ENCODE results near the gene MAP1LC3B. TPM values are rescaled to one million over a fixed set of nuclear protein-coding genes. Genes with fewer than 3 reads are reported as not detected.
A peak's percentile ranks its signal among the peaks of the same experiment; 100 is the strongest.

The MAP1LC3B gene
- total and polyA plus RNA-seq, 5 donors from 2014 or later = 83.2 to 158 (median 134) TPM

GRCh38 chr16:87431926-87432325, 39.8 kb downstream of the MAP1LC3B start:
- H3K27ac ChIP-seq (ENCODE audit: insufficient read depth, low read length, poor library complexity, severe bottlenecking) = no peak overlapping the region
- Mint-ChIP-seq H3K9me3 (peaks cover 0 to 2% (median 0%) of the 10 kb centered on the region in 7 donors), H3K4me3 (no peak overlapping the region), H3K4me1 (peaks cover 6 to 21% (median 9%) of the 10 kb centered on the region in 4 donors), H3K27ac (no peak overlapping the region), H3K27me3 (no peaks in the 10 kb centered on the region), H3K36me3 (peaks cover 4% of the 10 kb centered on the region)
- peaks cover 23% of the 10 kb centered on the region for H3K36me3 ChIP-seq (ENCODE audit: control insufficient read depth, insufficient read depth, low read length)
- no peaks in the 10 kb centered on the region for H3K9me3 ChIP-seq (ENCODE audit: control insufficient read depth in 2 of 2, low read length in 2 of 2)
- ATAC-seq (ENCODE audit: low read depth in 2 of 2) (no peak), DNase-seq (no peak)
- no peak overlapping the region for H3K4me3 ChIP-seq (ENCODE audit: low read depth, low read length)
- no peaks in the 10 kb centered on the region for H3K27me3 ChIP-seq (ENCODE audit: control insufficient read depth, insufficient read depth, low read length)
- H3K4me1 ChIP-seq (ENCODE audit: control insufficient read depth, insufficient read depth, low read length, poor library complexity, severe bottlenecking) = peaks cover 13% of the 10 kb centered on the region

DNA sequence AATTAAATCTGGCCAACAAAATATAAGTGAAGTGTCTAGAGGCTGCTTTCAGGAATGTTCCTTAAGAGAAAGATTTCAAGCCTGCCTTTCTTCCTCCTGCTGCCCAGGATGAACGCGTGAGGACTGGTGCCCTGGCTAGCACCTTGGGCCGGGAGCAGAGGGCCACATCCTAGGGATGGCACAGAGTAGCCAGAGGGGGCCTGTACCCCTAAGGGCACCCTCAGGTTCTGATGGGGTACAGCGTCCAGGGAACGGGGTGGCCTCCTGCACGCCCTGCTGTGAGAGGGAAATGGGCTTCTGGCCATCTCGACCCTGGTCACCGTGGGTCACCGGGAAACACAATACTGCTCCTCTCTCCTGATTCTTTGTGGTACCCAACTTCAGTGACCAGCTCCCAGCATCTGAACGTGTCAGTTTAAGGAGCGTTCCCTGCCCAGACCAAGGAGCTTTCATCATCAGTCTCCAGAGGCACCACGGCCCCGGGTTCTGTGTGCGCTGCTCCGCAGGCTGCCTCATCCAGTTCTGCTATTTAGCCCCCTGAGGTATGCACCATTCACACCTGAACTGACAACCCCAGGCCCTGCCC, 40.3 kb downstream of the MAP1LC3B start:
- H3K4me3 Mint-ChIP-seq = no peak overlapping the region
- DNase-seq (no peak), ATAC-seq (ENCODE audit: low read depth in 2 of 2) (no peak)
- H3K4me3 ChIP-seq (ENCODE audit: low read depth, low read length) = no peak overlapping the region
- H3K4me1 ChIP-seq (ENCODE audit: control insufficient read depth, insufficient read depth, low read length, poor library complexity, severe bottlenecking) = peaks cover 13% of the 10 kb centered on the region
- no peak overlapping the region for H3K27ac Mint-ChIP-seq
- peaks cover 23% of the 10 kb centered on the region for H3K36me3 ChIP-seq (ENCODE audit: control insufficient read depth, insufficient read depth, low read length)
- peaks cover 0 to 2% (median 0%) of the 10 kb centered on the region in 7 donors for H3K9me3 Mint-ChIP-seq
- H3K27me3 Mint-ChIP-seq = no peaks in the 10 kb centered on the region
- no peaks in the 10 kb centered on the region for H3K27me3 ChIP-seq (ENCODE audit: control insufficient read depth, insufficient read depth, low read length)
- no peaks in the 10 kb centered on the region for H3K9me3 ChIP-seq (ENCODE audit: control insufficient read depth in 2 of 2, low read length in 2 of 2)
- H3K36me3 Mint-ChIP-seq = peaks cover 4% of the 10 kb centered on the region
- H3K27ac ChIP-seq (ENCODE audit: insufficient read depth, low read length, poor library complexity, severe bottlenecking) = no peak overlapping the region
- peaks cover 6 to 24% (median 10%) of the 10 kb centered on the region in 4 donors for H3K4me1 Mint-ChIP-seq

- DNase-seq = no peak
- no peak overlapping the region for H3K4me3 Mint-ChIP-seq
- no peak for ATAC-seq (ENCODE audit: low read depth in 2 of 2)
- no peaks in the 10 kb centered on the region for H3K27me3 ChIP-seq (ENCODE audit: control insufficient read depth, insufficient read depth, low read length)
- H3K27ac Mint-ChIP-seq = no peak overlapping the region
- H3K9me3 ChIP-seq (ENCODE audit: control insufficient read depth in 2 of 2, low read length in 2 of 2) = no peaks in the 10 kb centered on the region
- no peaks in the 10 kb centered on the region for H3K27me3 Mint-ChIP-seq
- H3K27ac ChIP-seq (ENCODE audit: insufficient read depth, low read length, poor library complexity, severe bottlenecking) = no peak overlapping the region
- H3K4me1 ChIP-seq (ENCODE audit: control insufficient read depth, insufficient read depth, low read length, poor library complexity, severe bottlenecking) = peaks cover 13% of the 10 kb centered on the region
- H3K36me3 Mint-ChIP-seq = peaks cover 4% of the 10 kb centered on the region
- H3K4me3 ChIP-seq (ENCODE audit: low read depth, low read length) = no peak overlapping the region
- peaks cover 10 to 37% (median 15%) of the 10 kb centered on the region in 4 donors for H3K4me1 Mint-ChIP-seq
- peaks cover 18% of the 10 kb centered on the region for H3K36me3 ChIP-seq (ENCODE audit: control insufficient read depth, insufficient read depth, low read length)
- H3K9me3 Mint-ChIP-seq = peaks cover 0 to 2% (median 0%) of the 10 kb centered on the region in 7 donors
Measured at GRCh38 chr16:87434146-87434667, 42.1 kb downstream of the MAP1LC3B start.

GRCh38 chr16:87435372-87436224, 43.5 kb downstream of the MAP1LC3B start:
- H3K4me3 ChIP-seq (ENCODE audit: low read depth, low read length) = no peak overlapping the region
- H3K4me1 ChIP-seq (ENCODE audit: control insufficient read depth, insufficient read depth, low read length, poor library complexity, severe bottlenecking) = peaks cover 17% of the 10 kb centered on the region
- Mint-ChIP-seq H3K4me3 (peak overlapping the region in 1 of 4 donors; percentile 24), H3K36me3 (peaks cover 4% of the 10 kb centered on the region), H3K4me1 (peaks cover 10 to 44% (median 18%) of the 10 kb centered on the region in 4 donors), H3K27me3 (no peaks in the 10 kb centered on the region), H3K27ac (peak overlapping the region in 1 of 3 donors; percentile 15), H3K9me3 (peaks cover 0 to 2% (median 0%) of the 10 kb centered on the region in 7 donors)
- DNase-seq = peak in 1 of 3 donors; percentile 13
- H3K27me3 ChIP-seq (ENCODE audit: control insufficient read depth, insufficient read depth, low read length) = no peaks in the 10 kb centered on the region
- H3K27ac ChIP-seq (ENCODE audit: insufficient read depth, low read length, poor library complexity, severe bottlenecking) = no peak overlapping the region
- peak in 1 of 2 donors; percentile 42 for ATAC-seq (ENCODE audit: low read depth in 2 of 2)
- H3K9me3 ChIP-seq (ENCODE audit: control insufficient read depth in 2 of 2, low read length in 2 of 2) = no peaks in the 10 kb centered on the region
- peaks cover 18% of the 10 kb centered on the region for H3K36me3 ChIP-seq (ENCODE audit: control insufficient read depth, insufficient read depth, low read length)

- Histone ChIP-seq H3K27ac (ENCODE audit: insufficient read depth, low read length, poor library complexity, severe bottlenecking) (no peak overlapping the region), H3K4me1 (ENCODE audit: control insufficient read depth, insufficient read depth, low read length, poor library complexity, severe bottlenecking) (peaks cover 17% of the 10 kb centered on the region), H3K9me3 (ENCODE audit: control insufficient read depth in 2 of 2, low read length in 2 of 2) (no peaks in the 10 kb centered on the region), H3K36me3 (ENCODE audit: control insufficient read depth, insufficient read depth, low read length) (peaks cover 17% of the 10 kb centered on the region), H3K27me3 (ENCODE audit: control insufficient read depth, insufficient read depth, low read length) (no peaks in the 10 kb centered on the region), H3K4me3 (ENCODE audit: low read depth, low read length) (no peak overlapping the region)
- peak in 1 of 2 donors; percentile 20 for ATAC-seq (ENCODE audit: low read depth in 2 of 2)
- H3K4me1 Mint-ChIP-seq = peaks cover 10 to 51% (median 19%) of the 10 kb centered on the region in 4 donors
- peaks cover 7% of the 10 kb centered on the region for H3K36me3 Mint-ChIP-seq
- H3K27ac Mint-ChIP-seq = peak overlapping the region; percentile 48 to 94 (median 77)
- H3K9me3 Mint-ChIP-seq = peaks cover 0 to 2% (median 0%) of the 10 kb centered on the region in 7 donors
- no peaks in the 10 kb centered on the region for H3K27me3 Mint-ChIP-seq
- H3K4me3 Mint-ChIP-seq = peak overlapping the region in 3 of 4 donors; percentile 42 to 66 (median 62)
- DNase-seq = peak in 1 of 3 donors; percentile 33
Measured at GRCh38 chr16:87436225-87437172, 44.4 kb downstream of the MAP1LC3B start.

- H3K9me3 ChIP-seq (ENCODE audit: control insufficient read depth in 2 of 2, low read length in 2 of 2) = no peaks in the 10 kb centered on the region
- ATAC-seq (ENCODE audit: low read depth in 2 of 2) (no peak), DNase-seq (no peak)
- no peaks in the 10 kb centered on the region for H3K27me3 ChIP-seq (ENCODE audit: control insufficient read depth, insufficient read depth, low read length)
- peaks cover 17% of the 10 kb centered on the region for H3K4me1 ChIP-seq (ENCODE audit: control insufficient read depth, insufficient read depth, low read length, poor library complexity, severe bottlenecking)
- Mint-ChIP-seq H3K9me3 (peaks cover 0 to 2% (median 0%) of the 10 kb centered on the region in 7 donors), H3K27ac (no peak overlapping the region), H3K4me3 (no peak overlapping the region), H3K4me1 (peaks cover 10 to 51% (median 22%) of the 10 kb centered on the region in 4 donors), H3K27me3 (no peaks in the 10 kb centered on the region), H3K36me3 (peaks cover 13% of the 10 kb centered on the region)
- no peak overlapping the region for H3K4me3 ChIP-seq (ENCODE audit: low read depth, low read length)
- H3K36me3 ChIP-seq (ENCODE audit: control insufficient read depth, insufficient read depth, low read length) = peaks cover 17% of the 10 kb centered on the region
- H3K27ac ChIP-seq (ENCODE audit: insufficient read depth, low read length, poor library complexity, severe bottlenecking) = no peak overlapping the region
Measured at GRCh38 chr16:87437327-87437726, 45.2 kb downstream of the MAP1LC3B start.
